AG04449 (cell line): ENCODE data around the gene PLA2G5.

Experiments
- CTCF ChIA-PET: fragments of 350-600 bp; formaldehyde crosslinking; extraction: SDS; loops from one replicate; lab custom pipeline; 2021; ENCODE audit warnings: antibody characterized with exemption; lab: Yijun Ruan, JAX
- POLR2A ChIA-PET: fragments of 400-600, 350-600 bp; formaldehyde crosslinking; extraction: SDS; loops from one replicate; lab custom pipeline; 2020; ENCODE audit warnings: antibody characterized with exemption, inconsistent platforms; lab: Yijun Ruan, JAX
- DNase-seq: peaks from one replicate; pipeline ENCODE4 v3.0.0-alpha.2; 2010; ENCODE audit warnings: low read depth, low spot score
- H3K4me3 ChIP-seq: 2 replicates; pipeline ENCODE4 v1.5.1; 2011; ENCODE audit warnings: low read depth, mild to moderate bottlenecking, control low read depth, low read length
- TF ChIP-seq, protein P1 (sequence below): IDR thresholded peaks from one replicate; pipeline ENCODE4 v1.5.1; 2011; ENCODE audit warnings: mild to moderate bottlenecking, moderate library complexity, low read length, control low read depth, inconsistent platforms; ENCODE audit not compliant: insufficient read depth; ENCODE audit errors: missing control alignments

Gene PLA2G5

DNA sequence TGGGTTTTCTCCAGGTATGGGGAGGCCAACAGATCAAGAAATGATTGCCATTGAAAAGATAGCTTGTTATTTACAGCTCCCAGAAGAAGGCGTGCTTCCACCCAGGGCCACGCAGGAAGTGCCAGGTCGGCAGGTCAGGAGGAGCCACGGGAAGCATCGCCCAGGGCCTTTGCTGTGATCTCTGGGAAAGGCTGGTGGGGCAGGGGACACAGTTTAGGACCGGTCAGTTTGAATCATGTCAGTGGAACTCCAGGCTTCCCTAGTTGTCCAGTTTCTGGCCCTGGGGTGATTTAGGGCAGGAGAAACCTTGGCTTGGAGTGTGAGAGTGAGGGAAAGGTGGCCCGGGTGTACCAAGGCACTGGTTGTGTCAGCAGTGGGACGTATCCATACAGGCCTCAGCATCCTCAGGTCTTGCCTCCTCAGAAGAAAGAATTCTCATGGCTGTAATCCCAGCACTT, 11.4 kb downstream of the PLA2G5 start:
- no peak overlapping the region for H3K4me3 ChIP-seq
- CTCF ChIA-PET = interaction anchor here (1.2 kb wide), 1 partner anchor 19 kb away, joined by 3 read pairs; no protein-coding TSS in a partner anchor
- POLR2A ChIA-PET = no interaction called here
- TF ChIP-seq, protein P1, sequence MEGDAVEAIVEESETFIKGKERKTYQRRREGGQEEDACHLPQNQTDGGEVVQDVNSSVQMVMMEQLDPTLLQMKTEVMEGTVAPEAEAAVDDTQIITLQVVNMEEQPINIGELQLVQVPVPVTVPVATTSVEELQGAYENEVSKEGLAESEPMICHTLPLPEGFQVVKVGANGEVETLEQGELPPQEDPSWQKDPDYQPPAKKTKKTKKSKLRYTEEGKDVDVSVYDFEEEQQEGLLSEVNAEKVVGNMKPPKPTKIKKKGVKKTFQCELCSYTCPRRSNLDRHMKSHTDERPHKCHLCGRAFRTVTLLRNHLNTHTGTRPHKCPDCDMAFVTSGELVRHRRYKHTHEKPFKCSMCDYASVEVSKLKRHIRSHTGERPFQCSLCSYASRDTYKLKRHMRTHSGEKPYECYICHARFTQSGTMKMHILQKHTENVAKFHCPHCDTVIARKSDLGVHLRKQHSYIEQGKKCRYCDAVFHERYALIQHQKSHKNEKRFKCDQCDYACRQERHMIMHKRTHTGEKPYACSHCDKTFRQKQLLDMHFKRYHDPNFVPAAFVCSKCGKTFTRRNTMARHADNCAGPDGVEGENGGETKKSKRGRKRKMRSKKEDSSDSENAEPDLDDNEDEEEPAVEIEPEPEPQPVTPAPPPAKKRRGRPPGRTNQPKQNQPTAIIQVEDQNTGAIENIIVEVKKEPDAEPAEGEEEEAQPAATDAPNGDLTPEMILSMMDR = no peak
- DNase-seq = no peak

DNA sequence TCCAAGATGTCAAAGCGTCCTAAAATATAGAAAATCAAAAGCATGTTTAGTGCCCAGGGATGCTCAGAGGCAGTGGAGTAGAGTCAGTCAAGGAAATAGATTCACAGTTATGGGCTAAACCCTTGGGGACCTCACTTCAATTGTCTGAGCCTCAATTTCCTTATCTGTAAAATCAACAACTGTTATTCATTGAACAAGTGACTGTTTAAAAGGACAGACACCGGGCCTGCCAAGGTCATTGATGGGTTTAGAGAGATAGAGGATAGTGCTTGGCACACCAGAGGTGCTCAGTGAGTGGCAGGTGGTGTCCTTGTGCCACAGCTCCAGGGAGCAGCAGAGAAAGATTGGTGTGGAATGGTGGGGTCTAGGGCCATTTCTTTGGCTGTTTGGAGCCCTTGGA, 12.8 kb downstream of the PLA2G5 start:
- TF ChIP-seq, protein P1 = no peak
- CTCF ChIA-PET = no interaction called here
- POLR2A ChIA-PET = no interaction called here

DNA sequence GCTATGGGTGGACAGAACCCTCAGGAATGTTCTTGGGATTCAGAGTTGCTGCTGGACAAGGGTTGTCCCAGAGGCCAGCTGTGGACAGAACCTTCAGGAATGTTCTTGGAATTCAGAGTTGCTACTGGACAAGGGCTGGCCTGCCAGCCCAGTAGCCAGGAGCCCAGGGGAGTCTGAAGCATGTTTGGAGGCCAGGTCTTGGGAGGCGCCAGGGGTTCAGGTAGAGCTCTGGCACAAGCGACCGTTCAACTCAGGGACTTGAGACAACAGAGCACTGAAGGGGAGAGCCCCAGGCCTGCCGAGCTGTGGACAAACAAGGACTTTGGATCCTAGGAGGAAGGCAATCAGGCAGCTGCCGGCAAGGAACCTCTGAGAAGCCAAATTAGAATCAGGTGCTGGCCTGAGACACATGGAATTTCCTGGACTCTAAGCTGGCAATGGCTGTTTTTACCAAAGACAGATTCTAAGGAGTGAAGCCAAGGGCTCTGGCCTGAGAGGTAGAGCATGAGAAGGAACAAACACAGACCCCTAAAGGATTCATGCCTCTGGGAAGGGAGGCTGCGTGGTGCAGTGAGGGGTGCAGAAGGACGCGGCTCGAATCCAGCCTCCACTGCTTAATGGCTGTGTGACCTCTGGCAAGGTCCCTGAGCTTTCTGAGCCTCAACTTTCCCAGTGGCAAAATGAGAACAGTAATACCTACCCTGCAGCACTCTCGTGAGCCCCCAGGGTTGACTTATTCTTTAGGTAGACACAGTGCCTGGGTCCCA, 13.4 kb downstream of the PLA2G5 start:
- ChIA-PET CTCF (no interaction called here), POLR2A (no interaction called here)
- TF ChIP-seq, protein P1 = no peak
- H3K4me3 ChIP-seq = no peak overlapping the region
- no peak for DNase-seq

More for the DNA sequence above, 12.8 kb downstream of the PLA2G5 start:
- no peak overlapping the region for H3K4me3 ChIP-seq
- no peak for DNase-seq

DNA sequence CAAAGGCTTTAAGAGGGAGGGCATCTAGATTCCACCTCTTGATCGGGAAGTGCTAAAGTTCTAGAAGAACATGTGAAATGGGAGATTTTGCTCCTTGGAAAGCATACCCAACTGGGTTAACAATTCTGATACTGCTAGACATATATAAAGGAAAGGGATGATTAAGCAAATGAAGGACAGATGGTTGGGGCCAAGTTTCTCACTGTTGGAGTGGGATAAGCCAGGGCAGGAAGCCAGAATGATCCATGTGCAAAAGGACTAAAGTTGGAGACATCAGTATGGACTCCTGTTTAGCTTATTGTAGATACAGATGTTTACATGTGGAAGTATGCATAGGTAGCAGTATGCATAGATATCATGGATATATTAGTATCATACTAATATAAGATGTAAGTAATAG, 16.8 kb downstream of the PLA2G5 start:
- no peak overlapping the region for H3K4me3 ChIP-seq
- TF ChIP-seq, protein P1 = no peak
- no peak for DNase-seq
- POLR2A ChIA-PET = no interaction called here
- CTCF ChIA-PET = interaction anchor here (0.6 kb wide), 1 partner anchor 406 kb away, joined by 3 read pairs; no protein-coding TSS in a partner anchor

DNA sequence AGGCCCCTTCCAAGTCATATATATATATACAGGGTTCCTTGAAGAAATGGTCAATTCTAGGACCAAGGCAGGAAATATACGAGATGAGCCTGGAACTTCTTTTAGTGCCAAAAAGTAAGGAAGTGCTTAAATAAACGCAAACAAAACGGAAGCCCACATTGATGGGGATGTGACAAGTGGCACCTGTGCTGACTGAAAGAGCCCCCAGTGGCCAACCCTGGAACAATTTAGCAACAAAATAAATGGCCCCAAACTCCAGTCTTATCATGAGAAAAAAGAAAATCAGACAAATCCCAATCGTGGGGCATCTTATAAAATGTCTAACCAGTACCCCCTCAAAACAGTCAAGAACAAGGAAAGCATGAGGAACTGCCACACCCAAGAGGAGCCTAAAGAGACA, 17.7 kb downstream of the PLA2G5 start:
- ChIA-PET CTCF (no interaction called here), POLR2A (no interaction called here)
- TF ChIP-seq, protein P1 = no peak
- no peak for DNase-seq
- H3K4me3 ChIP-seq = no peak overlapping the region

DNA sequence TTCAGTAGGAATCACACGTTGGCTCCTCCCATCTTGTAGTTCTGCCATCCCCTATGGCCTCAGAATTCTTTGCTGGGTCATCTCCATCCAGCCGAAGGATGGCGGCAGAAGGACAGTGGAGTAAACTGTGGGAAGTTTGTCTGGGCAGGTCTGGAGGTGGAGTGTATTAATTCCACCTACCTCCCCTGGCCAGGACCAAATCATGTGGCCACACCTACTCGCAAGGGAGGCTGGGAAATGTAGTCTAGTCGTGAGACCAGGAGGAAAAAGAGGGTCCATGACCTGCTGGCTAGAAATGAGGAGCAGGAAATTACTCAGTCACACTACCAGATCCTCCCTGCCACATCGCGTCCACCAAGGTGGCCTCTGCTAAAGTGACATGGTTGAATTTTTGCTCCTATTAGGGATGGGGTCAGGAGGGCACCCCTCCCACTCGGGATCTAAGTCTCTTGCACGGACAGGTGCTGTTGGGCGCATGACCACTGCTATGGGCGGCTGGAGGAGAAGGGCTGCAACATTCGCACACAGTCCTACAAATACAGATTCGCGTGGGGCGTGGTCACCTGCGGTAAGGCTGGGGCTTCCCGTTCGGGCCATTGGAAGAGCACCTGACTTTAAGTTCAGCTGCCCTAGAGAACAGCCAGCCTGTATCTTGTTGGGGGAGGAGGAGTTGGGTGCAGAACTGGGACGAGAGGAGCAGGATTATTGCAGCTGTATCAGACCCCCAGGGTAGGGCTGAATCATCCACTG, 19.5 kb downstream of the PLA2G5 start:
- TF ChIP-seq, protein P1 = no peak
- POLR2A ChIA-PET = no interaction called here
- DNase-seq = no peak
- CTCF ChIA-PET = interaction anchor here (0.8 kb wide), 1 partner anchor 123 kb away, joined by 3 read pairs; no protein-coding TSS in a partner anchor
- H3K4me3 ChIP-seq = no peak overlapping the region
